HEK293 (cell line): Measurements from ENCODE around the gene ZFC3H1.

Source experiments
- CTCF ChIA-PET: fragments of 350-600 bp; formaldehyde crosslinking; extraction: SDS; loops from one replicate; lab custom pipeline; 2021; ENCODE audit warnings: antibody characterized with exemption; lab: Yijun Ruan, JAX
- POLR2A ChIA-PET: fragments of 300-600 bp; formaldehyde crosslinking; extraction: SDS; loops from one replicate; lab custom pipeline; 2020; ENCODE audit warnings: antibody characterized with exemption, inconsistent platforms; lab: Yijun Ruan, JAX
- H3K27ac ChIP-seq: fragments of 200-500 bp; sonication (Bioruptor generic); 2 replicates; pipeline ENCODE4 v1.5.1; 2014; ENCODE audit warnings: low read depth, low read length, control low read depth, inconsistent platforms; ENCODE audit errors: extremely low read depth
- H3K36me3 ChIP-seq, 2 experiments: fragments of 200-500 bp in 1 of 2; sonication (Bioruptor generic) in 1 of 2; 1 replicate in 1 of 2; 2 replicates in 1 of 2; pipeline ENCODE4 v1.5.1; 2014 to 2017; ENCODE audit warnings: inconsistent platforms in 2 of 2, low read length in 2 of 2; ENCODE audit not compliant: control insufficient read depth in 2 of 2, insufficient read depth in 1 of 2
- H3K4me1 ChIP-seq: fragments of 200-500 bp; sonication (Bioruptor generic); 2 replicates; pipeline ENCODE4 v1.5.1; 2014; ENCODE audit warnings: mild to moderate bottlenecking, low read length, inconsistent platforms; ENCODE audit not compliant: control insufficient read depth, insufficient read depth
- H3K4me3 ChIP-seq: 2 replicates; pipeline ENCODE4 v1.5.1; 2011; ENCODE audit warnings: low read depth, mild to moderate bottlenecking, control low read depth, low read length, moderate library complexity
- H3K9me3 ChIP-seq: fragments of 200-500 bp; sonication (Bioruptor generic); 2 replicates; pipeline ENCODE4 v1.5.1; 2014; ENCODE audit warnings: low read depth, low read length, inconsistent platforms; ENCODE audit not compliant: control insufficient read depth, insufficient read depth
- BCL11B ChIP-seq: fragments of 450-650 bp; formaldehyde crosslinking; IDR thresholded peaks from 2 replicates; pipeline ENCODE4 v1.5.1; 2016; ENCODE audit warnings: low read depth, missing biosample characterization, missing genetic modification characterization
- KLF10 ChIP-seq: fragments of 450-650 bp; IDR thresholded peaks from 2 replicates; pipeline ENCODE4 v1.5.1; 2018; ENCODE audit warnings: missing biosample characterization, mild to moderate bottlenecking, missing genetic modification characterization
- MEIS1 ChIP-seq: sonication (generic); formaldehyde crosslinking; IDR thresholded peaks from 2 replicates; pipeline ENCODE4 v1.8.1; 2022; ENCODE audit warnings: missing genetic modification reagents, mild to moderate bottlenecking, borderline replicate concordance
- TRIM28 ChIP-seq: IDR thresholded peaks from 2 replicates; pipeline ENCODE4 v1.6.1; 2011; ENCODE audit warnings: low read length, control low read depth, borderline replicate concordance
- YY1 ChIP-seq: fragments of 450-650 bp; formaldehyde crosslinking; IDR thresholded peaks from 2 replicates; pipeline ENCODE4 v1.5.1; 2018; ENCODE audit warnings: missing biosample characterization, missing genetic modification characterization
- ZBTB48 ChIP-seq: fragments of 450-650 bp; formaldehyde crosslinking; IDR thresholded peaks from 2 replicates; pipeline ENCODE4 v1.5.1; 2016; ENCODE audit warnings: missing biosample characterization, missing genetic modification characterization
- ZBTB49 ChIP-seq: fragments of 450-650 bp; formaldehyde crosslinking; IDR thresholded peaks from 2 replicates; pipeline ENCODE4 v1.5.1; 2016; ENCODE audit warnings: missing biosample characterization, missing genetic modification characterization, low read depth
- ZFP69B ChIP-seq: fragments of 450-650 bp; formaldehyde crosslinking; IDR thresholded peaks from 2 replicates; pipeline ENCODE4 v1.5.1; 2016; ENCODE audit warnings: missing biosample characterization, missing genetic modification characterization
- ZNF112 ChIP-seq: fragments of 450-650 bp; formaldehyde crosslinking; IDR thresholded peaks from 2 replicates; pipeline ENCODE4 v1.5.0; 2017; ENCODE audit warnings: missing biosample characterization, missing genetic modification characterization
- ZNF114 ChIP-seq: fragments of 450-650 bp; formaldehyde crosslinking; IDR thresholded peaks from 2 replicates; pipeline ENCODE4 v1.5.0; 2017; ENCODE audit warnings: missing biosample characterization, missing genetic modification characterization
- ZNF157 ChIP-seq: fragments of 450-650 bp; formaldehyde crosslinking; IDR thresholded peaks from 2 replicates; pipeline ENCODE4 v1.5.1; 2016; ENCODE audit warnings: missing biosample characterization, missing genetic modification characterization
- ZNF211 ChIP-seq: fragments of 450-650 bp; formaldehyde crosslinking; IDR thresholded peaks from 2 replicates; pipeline ENCODE4 v1.5.1; 2016; ENCODE audit warnings: low read depth, missing biosample characterization, missing genetic modification characterization
- ZNF324 ChIP-seq: fragments of 450-650 bp; formaldehyde crosslinking; IDR thresholded peaks from 2 replicates; pipeline ENCODE4 v1.5.1; 2016; ENCODE audit warnings: missing biosample characterization, missing genetic modification characterization
- ZNF354C ChIP-seq: fragments of 450-650 bp; formaldehyde crosslinking; IDR thresholded peaks from 2 replicates; pipeline ENCODE4 v1.5.1; 2016; ENCODE audit warnings: missing biosample characterization, missing genetic modification characterization, low read depth, borderline replicate concordance
- ZNF433 ChIP-seq: fragments of 450-650 bp; formaldehyde crosslinking; IDR thresholded peaks from 2 replicates; pipeline ENCODE4 v1.5.1; 2016; ENCODE audit warnings: missing biosample characterization, missing genetic modification characterization, low read depth
- ZNF501 ChIP-seq: fragments of 450-650 bp; formaldehyde crosslinking; IDR thresholded peaks from 2 replicates; pipeline ENCODE4 v1.5.1; 2016; ENCODE audit warnings: missing biosample characterization, missing genetic modification characterization
- ZNF548 ChIP-seq: fragments of 450-650 bp; formaldehyde crosslinking; IDR thresholded peaks from 2 replicates; pipeline ENCODE4 v1.5.1; 2016; ENCODE audit warnings: missing biosample characterization, missing genetic modification characterization
- ZNF600 ChIP-seq: fragments of 450-650 bp; formaldehyde crosslinking; IDR thresholded peaks from 2 replicates; pipeline ENCODE4 v1.5.1; 2016; ENCODE audit warnings: missing biosample characterization, missing genetic modification characterization
- ZNF624 ChIP-seq: fragments of 450-650 bp; formaldehyde crosslinking; IDR thresholded peaks from 2 replicates; pipeline ENCODE4 v1.5.1; 2017; ENCODE audit warnings: missing biosample characterization, missing genetic modification characterization
- ZNF660 ChIP-seq: fragments of 450-650 bp; IDR thresholded peaks from 2 replicates; pipeline ENCODE4 v1.5.1; 2018; ENCODE audit warnings: missing biosample characterization, mild to moderate bottlenecking, missing genetic modification characterization
- ZNF707 ChIP-seq: fragments of 450-650 bp; formaldehyde crosslinking; IDR thresholded peaks from 2 replicates; pipeline ENCODE4 v1.5.1; 2016; ENCODE audit warnings: missing biosample characterization, missing genetic modification characterization
- ZNF776 ChIP-seq: fragments of 450-650 bp; formaldehyde crosslinking; IDR thresholded peaks from 2 replicates; pipeline ENCODE4 v1.5.0; 2017; ENCODE audit warnings: missing biosample characterization, missing genetic modification characterization, borderline replicate concordance
- TF ChIP-seq, protein P1 (sequence below): fragments of 450-650 bp; formaldehyde crosslinking; IDR thresholded peaks from 2 replicates; pipeline ENCODE4 v1.5.1; 2017; ENCODE audit warnings: missing biosample characterization, mild to moderate bottlenecking, missing genetic modification characterization, moderate library complexity
- TF ChIP-seq, protein P2 (sequence below): fragments of 450-650 bp; formaldehyde crosslinking; IDR thresholded peaks from 2 replicates; pipeline ENCODE4 v1.5.1; 2016; ENCODE audit warnings: missing biosample characterization, missing genetic modification characterization

The ZFC3H1 gene

DNA sequence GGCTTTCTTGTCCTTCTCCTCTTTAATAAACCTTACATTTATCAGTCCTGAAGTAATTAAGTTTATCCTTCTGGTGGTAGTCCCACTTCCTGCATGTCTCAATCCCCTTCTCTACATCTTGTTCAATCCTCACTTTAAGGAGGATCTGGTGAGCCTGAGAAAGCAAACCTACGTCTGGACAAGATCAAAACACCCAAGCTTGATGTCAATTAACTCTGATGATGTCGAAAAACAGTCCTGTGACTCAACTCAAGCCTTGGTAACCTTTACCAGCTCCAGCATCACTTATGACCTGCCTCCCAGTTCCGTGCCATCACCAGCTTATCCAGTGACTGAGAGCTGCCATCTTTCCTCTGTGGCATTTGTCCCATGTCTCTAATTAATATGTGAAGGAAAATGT lies 79.3 kb downstream of the ZFC3H1 start:
- no peak for TF ChIP-seq TRIM28
- TF ChIP-seq ZNF433 (tag by site-specific recombination) = no peak
- TF ChIP-seq, protein P1, sequence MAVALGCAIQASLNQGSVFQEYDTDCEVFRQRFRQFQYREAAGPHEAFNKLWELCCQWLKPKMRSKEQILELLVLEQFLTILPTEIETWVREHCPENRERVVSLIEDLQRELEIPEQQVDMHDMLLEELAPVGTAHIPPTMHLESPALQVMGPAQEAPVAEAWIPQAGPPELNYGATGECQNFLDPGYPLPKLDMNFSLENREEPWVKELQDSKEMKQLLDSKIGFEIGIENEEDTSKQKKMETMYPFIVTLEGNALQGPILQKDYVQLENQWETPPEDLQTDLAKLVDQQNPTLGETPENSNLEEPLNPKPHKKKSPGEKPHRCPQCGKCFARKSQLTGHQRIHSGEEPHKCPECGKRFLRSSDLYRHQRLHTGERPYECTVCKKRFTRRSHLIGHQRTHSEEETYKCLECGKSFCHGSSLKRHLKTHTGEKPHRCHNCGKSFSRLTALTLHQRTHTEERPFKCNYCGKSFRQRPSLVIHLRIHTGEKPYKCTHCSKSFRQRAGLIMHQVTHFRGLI (tag by site-specific recombination) = no peak
- TF ChIP-seq ZBTB48 (tag by site-specific recombination) = no peak
- no peak for TF ChIP-seq ZNF354C
- TF ChIP-seq MEIS1 (CRISPR knock-in tag) = no peak
- no peak for TF ChIP-seq ZFP69B
- no peak for TF ChIP-seq ZNF624 (tag by site-specific recombination)
- TF ChIP-seq ZNF548 (tag by site-specific recombination) = no peak
- no peak for TF ChIP-seq ZNF114 (tag by site-specific recombination)
- no peak for TF ChIP-seq ZBTB49 (tag by site-specific recombination)
- no peak for TF ChIP-seq ZNF324 (tag by site-specific recombination)
- no peak for TF ChIP-seq ZNF600 (tag by site-specific recombination)
- no peak for TF ChIP-seq ZNF660 (tag by site-specific recombination)
- TF ChIP-seq KLF10 (tag by site-specific recombination) = no peak
- TF ChIP-seq ZNF112 = no peak
- no peak for TF ChIP-seq ZNF157 (tag by site-specific recombination)
- peaks cover 4% of the 10 kb centered on the region; the same call in 1 of the 2 replicates for H3K4me1 ChIP-seq
- H3K4me3 ChIP-seq = no peak overlapping the region
- ChIA-PET CTCF (interaction anchor here (1.1 kb wide), 1 partner anchor 15 kb away, joined by 5 read pairs; no protein-coding TSS in a partner anchor), POLR2A (no interaction called here)
- H3K9me3 ChIP-seq = no peaks in the 10 kb centered on the region
- no peak overlapping the region for H3K27ac ChIP-seq
- H3K36me3 ChIP-seq = peaks cover 0 to 6% of the 10 kb centered on the region in 2 experiments; a peak in 1 of 3 replicates

- Histone ChIP-seq H3K27ac (no peak overlapping the region), H3K4me1 (no peaks in the 10 kb centered on the region; the same call in 1 of the 2 replicates), H3K36me3 (peaks cover 0 to 6% of the 10 kb centered on the region in 2 experiments; a peak in 1 of 3 replicates)
- POLR2A ChIA-PET = no interaction called here
- TF ChIP-seq BCL11B = no peak
- TF ChIP-seq, protein P2, sequence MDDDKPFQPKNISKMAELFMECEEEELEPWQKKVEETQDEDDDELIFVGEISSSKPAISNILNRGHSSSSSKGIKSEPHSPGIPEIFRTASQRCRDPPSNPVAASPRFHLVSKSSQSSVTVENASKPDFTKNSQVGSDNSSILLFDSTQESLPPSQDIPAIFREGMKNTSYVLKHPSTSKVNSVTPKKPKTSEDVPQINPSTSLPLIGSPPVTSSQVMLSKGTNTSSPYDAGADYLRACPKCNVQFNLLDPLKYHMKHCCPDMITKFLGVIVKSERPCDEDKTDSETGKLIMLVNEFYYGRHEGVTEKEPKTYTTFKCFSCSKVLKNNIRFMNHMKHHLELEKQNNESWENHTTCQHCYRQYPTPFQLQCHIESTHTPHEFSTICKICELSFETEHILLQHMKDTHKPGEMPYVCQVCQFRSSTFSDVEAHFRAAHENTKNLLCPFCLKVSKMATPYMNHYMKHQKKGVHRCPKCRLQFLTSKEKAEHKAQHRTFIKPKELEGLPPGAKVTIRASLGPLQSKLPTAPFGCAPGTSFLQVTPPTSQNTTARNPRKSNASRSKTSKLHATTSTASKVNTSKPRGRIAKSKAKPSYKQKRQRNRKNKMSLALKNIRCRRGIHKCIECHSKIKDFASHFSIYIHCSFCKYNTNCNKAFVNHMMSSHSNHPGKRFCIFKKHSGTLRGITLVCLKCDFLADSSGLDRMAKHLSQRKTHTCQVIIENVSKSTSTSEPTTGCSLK = no peak
- no peak for TF ChIP-seq YY1 (tag by site-specific recombination)
- no peak for TF ChIP-seq ZNF501 (tag by site-specific recombination)
- TF ChIP-seq ZNF776 (tag by site-specific recombination) = no peak
- TF ChIP-seq ZNF707 (tag by site-specific recombination) = no peak
- TF ChIP-seq ZNF211 (tag by site-specific recombination) = no peak
- TF ChIP-seq, all 188 proteins: peak for 0
- CTCF ChIA-PET = interaction anchor here (1.0 kb wide), 1 partner anchor 53 kb away, joined by 4 read pairs; no protein-coding TSS in a partner anchor
- Histone ChIP-seq H3K9me3 (no peaks in the 10 kb centered on the region), H3K4me3 (no peak overlapping the region)
Observed at GRCh38 chr12:71582925-71583324, 80.7 kb downstream of the ZFC3H1 start.
